ENCODE data around the gene NAA60. TPM values are rescaled to one million over a fixed set of nuclear protein-coding genes. Genes with fewer than 3 reads are reported as not detected.

The NAA60 gene
- total and polyA plus RNA-seq, 9 of the 15 experiments (the other 6 are each of a cell fraction or from before 2014, with no cell fraction given): 2.1 to 49.4 (median 10.3) TPM

DNA sequence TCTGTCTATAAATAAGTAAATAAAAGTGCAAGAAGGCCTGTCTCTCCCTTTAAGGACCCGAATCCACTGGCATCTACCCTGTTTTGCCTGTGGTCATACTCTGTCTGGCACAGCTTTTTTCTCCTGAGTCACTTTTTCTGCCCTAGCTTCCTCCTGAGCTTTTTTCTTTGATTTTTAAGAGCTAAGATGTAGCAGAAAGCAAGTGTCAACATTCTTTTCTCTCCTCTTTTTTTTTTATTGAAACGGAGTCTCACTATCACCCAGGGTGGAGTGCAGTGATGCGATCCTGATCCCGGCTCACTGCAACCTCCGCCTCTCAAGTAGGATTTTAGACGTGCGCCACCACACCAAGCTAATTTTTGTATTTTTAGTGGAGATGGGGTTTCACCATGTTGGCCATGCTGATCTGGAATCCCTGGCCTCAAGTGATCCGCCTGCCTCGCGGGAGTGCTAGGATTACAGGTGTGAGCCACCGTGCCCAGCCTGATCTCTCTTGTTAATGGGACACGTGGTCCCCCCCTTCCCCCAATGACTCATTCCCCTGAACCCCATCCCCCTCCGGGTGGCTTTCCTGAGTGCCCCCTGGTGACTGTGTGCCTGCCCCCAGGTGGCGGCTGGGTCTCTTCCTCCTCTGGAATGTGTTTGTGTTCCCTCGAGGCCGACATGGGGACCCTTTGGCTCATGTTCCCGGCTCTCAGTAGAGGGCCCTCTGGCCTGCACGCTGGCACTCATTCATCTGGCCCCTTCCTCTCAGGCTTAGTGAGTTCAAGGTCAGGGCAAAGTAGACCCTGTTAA lies 37.6 kb downstream of the NAA60 start (continued):
- TF ChIP-seq E2F8 (IDR thresholded peaks at IDR 0.05; ENCODE audit: low read depth, partially characterized antibody): no peak
- no peak for TF ChIP-seq GATAD2B (IDR thresholded peaks at IDR 0.05; ENCODE audit: borderline replicate concordance)
- TF ChIP-seq JUND (IDR thresholded peaks at IDR 0.05; ENCODE audit: borderline replicate concordance, low read depth, low read length): peak; percentile 49
- TF ChIP-seq JUND (tag; IDR thresholded peaks at IDR 0.05; ENCODE audit: borderline replicate concordance, low read depth, low read length): peak; percentile 23; the same call in 1 of the 3 replicates
- no peak for TF ChIP-seq ZNF445 (CRISPR knock-in tag; IDR thresholded peaks at IDR 0.05; ENCODE audit: low read depth)
- TF ChIP-seq SIX5 (IDR thresholded peaks at IDR 0.05; ENCODE audit: borderline replicate concordance in 1 of 2, insufficient read depth in 1 of 2, low read depth in 1 of 2, low read length in 2 of 2): no peak
- TF ChIP-seq ZFX (CRISPR knock-in tag; IDR thresholded peaks at IDR 0.05): no peak
- no peak for TF ChIP-seq KAT2B (IDR thresholded peaks at IDR 0.05; ENCODE audit: low read depth, low read length)
- TF ChIP-seq POLR2AphosphoS2 (IDR thresholded peaks at IDR 0.05; ENCODE audit: low read length): no peak
- TF ChIP-seq, protein P1, sequence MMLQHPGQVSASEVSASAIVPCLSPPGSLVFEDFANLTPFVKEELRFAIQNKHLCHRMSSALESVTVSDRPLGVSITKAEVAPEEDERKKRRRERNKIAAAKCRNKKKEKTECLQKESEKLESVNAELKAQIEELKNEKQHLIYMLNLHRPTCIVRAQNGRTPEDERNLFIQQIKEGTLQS (IDR thresholded peaks at IDR 0.05): peak; percentile 58; the same call in 1 of the 2 replicates
- TF ChIP-seq, protein P1 (CRISPR knock-in tag; conservative IDR thresholded peaks at IDR 0.05): no peak
- TF ChIP-seq MAX (CRISPR knock-in tag; IDR thresholded peaks at IDR 0.05): peak; percentile 44; the same call in 1 of the 2 replicates
- TF ChIP-seq, protein P2, sequence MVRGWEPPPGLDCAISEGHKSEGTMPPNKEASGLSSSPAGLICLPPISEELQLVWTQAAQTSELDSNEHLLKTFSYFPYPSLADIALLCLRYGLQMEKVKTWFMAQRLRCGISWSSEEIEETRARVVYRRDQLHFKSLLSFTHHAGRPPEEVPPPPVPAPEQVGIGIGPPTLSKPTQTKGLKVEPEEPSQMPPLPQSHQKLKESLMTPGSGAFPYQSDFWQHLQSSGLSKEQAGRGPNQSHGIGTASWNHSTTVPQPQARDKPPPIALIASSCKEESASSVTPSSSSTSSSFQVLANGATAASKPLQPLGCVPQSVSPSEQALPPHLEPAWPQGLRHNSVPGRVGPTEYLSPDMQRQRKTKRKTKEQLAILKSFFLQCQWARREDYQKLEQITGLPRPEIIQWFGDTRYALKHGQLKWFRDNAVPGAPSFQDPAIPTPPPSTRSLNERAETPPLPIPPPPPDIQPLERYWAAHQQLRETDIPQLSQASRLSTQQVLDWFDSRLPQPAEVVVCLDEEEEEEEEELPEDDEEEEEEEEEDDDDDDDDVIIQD (CRISPR knock-in tag; IDR thresholded peaks at IDR 0.05): no peak
- no peak for TF ChIP-seq RUNX1 (IDR thresholded peaks at IDR 0.05; ENCODE audit: low read depth)
- TF ChIP-seq FOSL1 (tag; conservative IDR thresholded peaks at IDR 0.05): 0 out of 2 replicates have a peak, but pooled peaks have one; percentile 16
- TF ChIP-seq BRD4 (IDR thresholded peaks at IDR 0.05): no peak
- no peak for TF ChIP-seq GTF2F1 (IDR thresholded peaks at IDR 0.05; ENCODE audit: low read depth, low read length)
- no peak for TF ChIP-seq CTCFL (IDR thresholded peaks at IDR 0.05; ENCODE audit: borderline replicate concordance, insufficient read depth, low read depth, low read length, poor library complexity, severe bottlenecking)
